PC-3 (cell line): Measurements from ENCODE around the gene LY6G6F. TPM values are rescaled to one million over a fixed set of nuclear protein-coding genes. Genes with fewer than 3 reads are reported as not detected.

Experiments
- ATAC-seq: fragments of 200-7000 bp; cut with Tn5 transposase; 2 replicates; pipeline ENCODE4 v1.9.1; 2020; ENCODE audit warnings: mild to moderate bottlenecking, moderate library complexity
- BruUV-seq: library from RNA; stranded (reverse); fragments of 400-500 nt; replicated peaks from 2 replicates; lab custom pipeline; 2021; lab: Mats Ljungman, UMichigan
- CTCF ChIA-PET: fragments of 300-600 bp; sonication (Branson Sonifier 250); formaldehyde crosslinking; loops from one replicate; lab custom pipeline; 2022; ENCODE audit warnings: antibody characterized with exemption; lab: Charles Lee
- POLR2A ChIA-PET: fragments of 300-600 bp; sonication (Branson Sonifier 250); formaldehyde crosslinking; loops from one replicate; lab custom pipeline; 2022; ENCODE audit warnings: antibody characterized with exemption; ENCODE audit not compliant: unreplicated experiment; lab: Charles Lee
- DNase-seq: peaks from one replicate; pipeline ENCODE4 v3.0.0-alpha.2; 2015
- H2AFZ ChIP-seq: fragments of 300-600 bp; sonication (generic); 2 replicates; pipeline ENCODE4 v1.6.0; 2016; ENCODE audit warnings: antibody characterized with exemption, low read length
- H3F3A ChIP-seq: fragments of 300-600 bp; sonication (generic); one replicate; pipeline ENCODE4 v1.6.0; 2017; ENCODE audit warnings: antibody characterized with exemption, low read length, control low read depth, mild to moderate bottlenecking; ENCODE audit not compliant: unreplicated experiment
- H3K27ac ChIP-seq: fragments of 300-600 bp; sonication (generic); 2 replicates; pipeline ENCODE4 v1.5.1; 2016; ENCODE audit warnings: mild to moderate bottlenecking, low read length
- H3K27me3 ChIP-seq: fragments of 300-600 bp; sonication (generic); 2 replicates; pipeline ENCODE4 v1.6.1; 2016; ENCODE audit warnings: low read length, mixed read lengths
- H3K36me3 ChIP-seq: fragments of 300-600 bp; sonication (generic); 2 replicates; pipeline ENCODE4 v1.6.1; 2016; ENCODE audit warnings: low read depth, mixed run types, low read length, mixed read lengths
- H3K4me1 ChIP-seq: fragments of 300-600 bp; sonication (generic); 2 replicates; pipeline ENCODE4 v1.5.1; 2016; ENCODE audit warnings: low read length; ENCODE audit not compliant: insufficient read depth
- H3K4me2 ChIP-seq: fragments of 300-600 bp; sonication (generic); 2 replicates; pipeline ENCODE4 v1.6.0; 2016; ENCODE audit warnings: low read length
- H3K4me3 ChIP-seq: fragments of 300-600 bp; sonication (generic); 2 replicates; pipeline ENCODE4 v1.5.1; 2016; ENCODE audit warnings: mild to moderate bottlenecking, low read length, mixed read lengths
- H3K79me2 ChIP-seq: fragments of 300-600 bp; sonication (generic); 2 replicates; pipeline ENCODE4 v1.6.1; 2017; ENCODE audit warnings: low read length, mixed read lengths
- H3K9ac ChIP-seq: fragments of 300-600 bp; sonication (generic); 2 replicates; pipeline ENCODE4 v1.6.0; 2016; ENCODE audit warnings: mild to moderate bottlenecking, low read length
- H3K9me2 ChIP-seq: fragments of 300-600 bp; sonication (generic); replicated peaks from 2 replicates; pipeline ENCODE4 v1.6.1; 2016; ENCODE audit warnings: mixed run types, low read length, mixed read lengths
- H3K9me3 ChIP-seq: fragments of 300-600 bp; sonication (generic); 2 replicates; pipeline ENCODE4 v1.6.1; 2016; ENCODE audit warnings: low read length, mixed read lengths
- H4K20me1 ChIP-seq: fragments of 300-600 bp; sonication (generic); 2 replicates; pipeline ENCODE4 v1.6.1; 2016; ENCODE audit warnings: low read length, mixed read lengths
- EZH2 ChIP-seq: fragments of 300-600 bp; sonication (generic); IDR thresholded peaks from one replicate; pipeline ENCODE4 v1.6.1; 2017; ENCODE audit warnings: antibody characterized with exemption, mild to moderate bottlenecking, low read length; ENCODE audit not compliant: unreplicated experiment
- EZH2phosphoT487 ChIP-seq: fragments of 300-600 bp; sonication (generic); IDR thresholded peaks from 2 replicates; pipeline ENCODE4 v1.6.1; 2018; ENCODE audit warnings: mild to moderate bottlenecking, antibody characterized with exemption, low read length, borderline replicate concordance
- intact Hi-C: fragments of 100-400 bp; cut with micrococcal nuclease; formaldehyde crosslinking; loops from 2 replicates; pipeline ENCODE4 v1.9.0; 2023
- total RNA-seq: library from RNA; depleted of rRNA; stranded (reverse); fragments of >200 nt; gene quantifications from 2 replicates; pipeline ENCODE4 v1.2.3, GENCODE V29; 2014
- TF ChIP-seq, protein P1 (sequence below): fragments of 300-600 bp; sonication (generic); conservative IDR thresholded peaks from 2 replicates; pipeline ENCODE4 v1.5.1; 2017; ENCODE audit warnings: antibody characterized with exemption, low read depth, mild to moderate bottlenecking, low read length

LY6G6F gene
- total RNA-seq, 1 experiment from 2014 or later = not detected

DNA sequence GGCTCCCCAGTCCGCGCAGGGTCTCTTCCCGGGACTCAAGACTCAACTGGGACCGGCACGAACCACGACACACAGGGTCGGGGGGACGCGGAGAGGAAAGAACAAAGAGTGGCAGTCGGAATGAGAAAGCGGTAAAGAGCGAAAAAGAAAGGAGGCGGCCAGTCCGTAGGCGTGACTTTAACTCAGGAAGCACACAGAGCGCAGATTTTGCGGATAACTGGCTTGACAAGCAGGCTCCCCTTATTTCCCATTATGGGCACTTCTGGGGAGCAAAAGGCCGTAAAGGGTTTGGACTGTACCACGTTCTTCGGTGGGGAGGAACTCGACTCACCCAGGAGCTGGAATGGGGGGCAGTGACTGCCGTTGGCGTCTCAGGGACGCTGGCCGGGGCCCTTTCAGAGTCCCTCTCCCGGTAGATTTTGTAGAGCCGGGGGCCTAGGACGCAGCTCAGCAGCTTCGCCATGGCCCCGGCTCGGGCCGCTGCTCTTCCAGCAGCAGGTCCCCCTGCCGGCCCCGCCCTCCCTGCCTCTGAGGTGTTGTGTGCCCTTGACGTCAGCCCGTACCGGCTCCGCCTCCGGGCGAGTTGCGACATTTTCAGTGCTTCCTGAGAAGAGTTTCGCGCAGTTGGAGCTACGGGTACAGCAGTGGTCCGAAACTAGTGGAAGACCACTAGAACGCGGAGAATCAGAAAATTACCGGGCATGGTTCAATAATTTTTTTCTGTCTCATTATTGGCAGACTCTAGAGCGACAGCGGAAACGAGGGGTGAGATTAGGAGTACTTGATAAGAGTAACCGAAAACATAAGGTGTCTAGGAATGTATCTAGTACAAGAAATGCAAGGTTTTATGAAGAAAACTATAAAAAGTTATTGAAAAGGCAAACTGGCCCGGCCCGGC, 3.6 kb upstream of the LY6G6F start, which contains the start of gene ABHD16A:
Gene ABHD16A, minus strand, starts transcription at position 506 of the 898 bp plus-strand sequence. Its CDS starts 43 bp downstream, at position 463.
- ATAC-seq = peak; percentile 94
- no peaks in the 10 kb centered on the region for H4K20me1 ChIP-seq
- H3K4me3 ChIP-seq = peak within 1 kb of the TSS; percentile 85
- ChIA-PET POLR2A (interaction anchor here (0.6 to 0.7 kb wide), 2 partner anchors 19 to 124 kb away, joined by 6 to 8 read pairs; partner anchors contain the start of gene HSPA1B), CTCF (no interaction called here)
- no peaks in the 10 kb centered on the region for H3K9me2 ChIP-seq
- peak within 1 kb of the TSS; percentile 86 for H3K9ac ChIP-seq
- H3K27ac ChIP-seq = peak within 1 kb of the TSS; percentile 71
- no peaks in the 10 kb centered on the region for H3F3A ChIP-seq
- peak within 1 kb of the TSS; percentile 87 for H2AFZ ChIP-seq
- peak within 1 kb of the TSS; percentile 95 for H3K4me2 ChIP-seq
- H3K4me1 ChIP-seq = peaks cover 10% of the 10 kb centered on the region
- intact Hi-C loops = no loop called here
- H3K9me3 ChIP-seq = no peaks in the 10 kb centered on the region
- peaks cover 25% of the 10 kb centered on the region for H3K79me2 ChIP-seq
- TSS peak; percentile 95 for BruUV-seq
- no peaks in the 10 kb centered on the region for H3K27me3 ChIP-seq
- no peaks in the 10 kb centered on the region for H3K36me3 ChIP-seq
- no peak for TF ChIP-seq EZH2
- TF ChIP-seq, protein P1, sequence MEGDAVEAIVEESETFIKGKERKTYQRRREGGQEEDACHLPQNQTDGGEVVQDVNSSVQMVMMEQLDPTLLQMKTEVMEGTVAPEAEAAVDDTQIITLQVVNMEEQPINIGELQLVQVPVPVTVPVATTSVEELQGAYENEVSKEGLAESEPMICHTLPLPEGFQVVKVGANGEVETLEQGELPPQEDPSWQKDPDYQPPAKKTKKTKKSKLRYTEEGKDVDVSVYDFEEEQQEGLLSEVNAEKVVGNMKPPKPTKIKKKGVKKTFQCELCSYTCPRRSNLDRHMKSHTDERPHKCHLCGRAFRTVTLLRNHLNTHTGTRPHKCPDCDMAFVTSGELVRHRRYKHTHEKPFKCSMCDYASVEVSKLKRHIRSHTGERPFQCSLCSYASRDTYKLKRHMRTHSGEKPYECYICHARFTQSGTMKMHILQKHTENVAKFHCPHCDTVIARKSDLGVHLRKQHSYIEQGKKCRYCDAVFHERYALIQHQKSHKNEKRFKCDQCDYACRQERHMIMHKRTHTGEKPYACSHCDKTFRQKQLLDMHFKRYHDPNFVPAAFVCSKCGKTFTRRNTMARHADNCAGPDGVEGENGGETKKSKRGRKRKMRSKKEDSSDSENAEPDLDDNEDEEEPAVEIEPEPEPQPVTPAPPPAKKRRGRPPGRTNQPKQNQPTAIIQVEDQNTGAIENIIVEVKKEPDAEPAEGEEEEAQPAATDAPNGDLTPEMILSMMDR = no peak
- TF ChIP-seq EZH2phosphoT487 = no peak
- peak; percentile 98 for DNase-seq

DNA sequence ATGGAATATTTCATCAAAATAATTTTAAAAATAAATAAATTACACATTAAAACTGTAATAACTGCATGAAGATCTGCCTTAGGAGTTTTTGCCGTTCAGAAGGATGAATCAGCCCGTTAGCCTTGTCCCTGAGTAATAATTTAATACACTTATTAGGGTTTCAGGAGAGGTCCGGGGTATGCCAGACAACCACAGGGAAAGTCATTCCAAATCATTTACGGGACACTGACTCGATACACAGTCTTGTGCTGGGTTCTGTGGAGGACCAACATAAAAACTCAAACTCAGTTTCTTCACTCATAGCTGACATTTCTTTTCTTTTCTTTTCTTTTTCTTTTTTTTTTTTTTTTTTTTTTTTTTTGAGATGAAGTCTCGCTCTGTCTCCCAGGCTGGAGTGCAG, 735 bp upstream of the LY6G6F start:
- no peaks in the 10 kb centered on the region for H3F3A ChIP-seq
- no peaks in the 10 kb centered on the region for H3K36me3 ChIP-seq
- H4K20me1 ChIP-seq = no peaks in the 10 kb centered on the region
- TF ChIP-seq, protein P1 = no peak
- TF ChIP-seq EZH2 (no peak), EZH2phosphoT487 (no peak)
- DNase-seq (no peak), ATAC-seq (no peak)
- CTCF ChIA-PET = no interaction called here
- no peaks in the 10 kb centered on the region for H3K9me2 ChIP-seq
- no peak overlapping the region for H2AFZ ChIP-seq
- intact Hi-C loops = no loop called here
- H3K4me2 ChIP-seq = no peak overlapping the region
- H3K9me3 ChIP-seq = no peaks in the 10 kb centered on the region
- no peak overlapping the region for H3K9ac ChIP-seq
- peaks cover 10% of the 10 kb centered on the region for H3K4me1 ChIP-seq
- POLR2A ChIA-PET = no interaction called here
- peaks cover 21% of the 10 kb centered on the region for H3K79me2 ChIP-seq
- no peak overlapping the region for H3K4me3 ChIP-seq
- no peaks in the 10 kb centered on the region for H3K27me3 ChIP-seq
- H3K27ac ChIP-seq = no peak overlapping the region
- no TSS peak for BruUV-seq

DNA sequence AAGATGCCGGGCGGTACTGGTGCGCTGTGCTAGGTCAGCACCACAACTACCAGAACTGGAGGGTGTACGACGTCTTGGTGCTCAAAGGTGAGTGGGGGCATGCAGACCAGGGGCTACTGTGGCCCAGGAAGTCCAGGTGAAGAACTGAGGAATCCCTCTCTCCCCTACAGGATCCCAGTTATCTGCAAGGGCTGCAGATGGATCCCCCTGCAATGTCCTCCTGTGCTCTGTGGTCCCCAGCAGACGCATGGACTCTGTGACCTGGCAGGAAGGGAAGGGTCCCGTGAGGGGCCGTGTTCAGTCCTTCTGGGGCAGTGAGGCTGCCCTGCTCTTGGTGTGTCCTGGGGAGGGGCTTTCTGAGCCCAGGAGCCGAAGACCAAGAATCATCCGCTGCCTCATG, 1.0 kb downstream of the LY6G6F start:
- TF ChIP-seq EZH2phosphoT487 (no peak), EZH2 (no peak)
- TF ChIP-seq, protein P1 = no peak
- no peaks in the 10 kb centered on the region for H3K9me2 ChIP-seq
- H3K36me3 ChIP-seq = no peaks in the 10 kb centered on the region
- no peak overlapping the region for H3K27ac ChIP-seq
- H3K4me3 ChIP-seq = no peak overlapping the region
- H3K27me3 ChIP-seq = no peaks in the 10 kb centered on the region
- no peak overlapping the region for H3K9ac ChIP-seq
- H3K4me2 ChIP-seq = no peak overlapping the region
- CTCF ChIA-PET = no interaction called here
- ATAC-seq = no peak
- no TSS peak for BruUV-seq
- POLR2A ChIA-PET = no interaction called here
- no peak overlapping the region for H2AFZ ChIP-seq
- H3K79me2 ChIP-seq = peaks cover 3% of the 10 kb centered on the region
- no peaks in the 10 kb centered on the region for H3F3A ChIP-seq
- no peaks in the 10 kb centered on the region for H3K4me1 ChIP-seq
- intact Hi-C loops = no loop called here
- no peaks in the 10 kb centered on the region for H3K9me3 ChIP-seq
- H4K20me1 ChIP-seq = no peaks in the 10 kb centered on the region
- no peak for DNase-seq
